ENCODE measurements around the gene TCF4.

TCF4 gene

DNA sequence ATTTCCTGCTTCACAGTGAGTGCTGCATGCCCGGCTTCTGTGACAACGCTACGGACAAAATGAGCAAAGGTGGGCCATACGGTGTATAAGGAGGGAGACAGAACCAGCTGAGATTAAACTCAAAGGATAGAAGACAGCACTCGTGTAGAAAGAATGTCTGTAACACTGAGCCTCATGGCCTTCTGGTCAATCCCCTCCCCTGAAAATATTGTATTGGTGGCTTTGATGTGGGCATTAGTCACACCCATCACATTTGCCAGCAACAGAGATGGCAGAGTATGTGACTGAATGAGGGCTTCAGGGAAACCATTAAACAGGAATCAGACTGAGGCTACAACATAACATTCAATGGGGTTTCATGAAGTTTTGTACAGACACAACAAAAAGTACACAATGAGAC lies 341.0 kb downstream of the TCF4 start:
- no peak for DNase-seq (ENCODE audit: low spot score)
- in situ Hi-C loops (cut with MboI; ENCODE audit: low pct_unique_long_range_greater_than_20kb, low sequenced_read_pairs, unreplicated experiment) = loop anchor here (10.0 to 25.0 kb wide), 2 partner anchors 68 to 265 kb away; no protein-coding TSS in a partner anchor
- TF ChIP-seq, protein P1, sequence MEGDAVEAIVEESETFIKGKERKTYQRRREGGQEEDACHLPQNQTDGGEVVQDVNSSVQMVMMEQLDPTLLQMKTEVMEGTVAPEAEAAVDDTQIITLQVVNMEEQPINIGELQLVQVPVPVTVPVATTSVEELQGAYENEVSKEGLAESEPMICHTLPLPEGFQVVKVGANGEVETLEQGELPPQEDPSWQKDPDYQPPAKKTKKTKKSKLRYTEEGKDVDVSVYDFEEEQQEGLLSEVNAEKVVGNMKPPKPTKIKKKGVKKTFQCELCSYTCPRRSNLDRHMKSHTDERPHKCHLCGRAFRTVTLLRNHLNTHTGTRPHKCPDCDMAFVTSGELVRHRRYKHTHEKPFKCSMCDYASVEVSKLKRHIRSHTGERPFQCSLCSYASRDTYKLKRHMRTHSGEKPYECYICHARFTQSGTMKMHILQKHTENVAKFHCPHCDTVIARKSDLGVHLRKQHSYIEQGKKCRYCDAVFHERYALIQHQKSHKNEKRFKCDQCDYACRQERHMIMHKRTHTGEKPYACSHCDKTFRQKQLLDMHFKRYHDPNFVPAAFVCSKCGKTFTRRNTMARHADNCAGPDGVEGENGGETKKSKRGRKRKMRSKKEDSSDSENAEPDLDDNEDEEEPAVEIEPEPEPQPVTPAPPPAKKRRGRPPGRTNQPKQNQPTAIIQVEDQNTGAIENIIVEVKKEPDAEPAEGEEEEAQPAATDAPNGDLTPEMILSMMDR (IDR thresholded peaks at IDR 0.05; ENCODE audit: extremely low read depth, insufficient read depth, missing control alignments) = no peak

DNA sequence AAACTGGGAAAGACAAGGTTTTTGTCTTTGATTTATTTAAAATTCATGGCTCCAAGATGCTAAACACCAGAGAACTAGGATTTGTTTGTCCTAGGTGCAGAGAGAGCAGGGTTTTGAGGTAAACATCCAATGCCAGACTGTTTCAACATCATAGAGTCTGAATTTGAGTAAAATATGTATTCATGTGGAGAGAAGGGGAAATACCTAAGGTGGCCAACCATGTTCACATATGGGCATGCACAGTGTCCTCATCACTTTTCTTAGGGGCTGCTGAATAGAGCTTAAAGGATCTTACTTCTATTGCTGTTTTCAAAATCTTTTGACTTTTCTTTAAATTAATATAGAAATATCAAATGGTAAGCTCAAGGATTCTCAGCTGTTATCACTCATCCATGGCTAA lies 341.7 kb downstream of the TCF4 start:
- in situ Hi-C loops (cut with MboI; ENCODE audit: low pct_unique_long_range_greater_than_20kb, low sequenced_read_pairs, unreplicated experiment) = loop anchor here (10.0 to 25.0 kb wide), 2 partner anchors 69 to 266 kb away; no protein-coding TSS in a partner anchor
- TF ChIP-seq, protein P1 (IDR thresholded peaks at IDR 0.05; ENCODE audit: extremely low read depth, insufficient read depth, missing control alignments) = no peak
- DNase-seq (ENCODE audit: low spot score) = no peak

DNA sequence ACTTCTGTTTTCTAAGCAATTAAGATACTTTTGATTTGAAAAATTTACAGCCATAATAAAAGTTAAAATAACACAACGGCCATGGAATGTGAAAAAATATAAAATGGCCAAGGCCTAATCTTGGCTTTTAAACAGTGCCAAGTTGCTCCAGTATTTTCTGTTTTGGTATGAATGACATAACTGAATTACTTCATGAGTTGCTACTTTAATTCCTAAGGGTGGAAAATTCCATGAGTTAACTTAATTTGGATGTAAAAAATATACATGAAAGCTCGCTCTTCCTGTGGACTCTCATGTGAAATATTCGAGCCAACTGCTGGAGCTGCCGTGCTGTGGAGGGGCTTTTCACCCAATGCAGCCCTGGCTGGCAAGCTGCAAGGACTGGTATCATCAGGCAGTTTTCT lies 342.8 kb downstream of the TCF4 start:
- TF ChIP-seq, protein P1 (IDR thresholded peaks at IDR 0.05; ENCODE audit: extremely low read depth, insufficient read depth, missing control alignments) = no peak
- in situ Hi-C loops (cut with MboI; ENCODE audit: low pct_unique_long_range_greater_than_20kb, low sequenced_read_pairs, unreplicated experiment) = loop anchor here (10.0 to 25.0 kb wide), 2 partner anchors 70 to 267 kb away; no protein-coding TSS in a partner anchor
- no peak for DNase-seq (ENCODE audit: low spot score)

DNA sequence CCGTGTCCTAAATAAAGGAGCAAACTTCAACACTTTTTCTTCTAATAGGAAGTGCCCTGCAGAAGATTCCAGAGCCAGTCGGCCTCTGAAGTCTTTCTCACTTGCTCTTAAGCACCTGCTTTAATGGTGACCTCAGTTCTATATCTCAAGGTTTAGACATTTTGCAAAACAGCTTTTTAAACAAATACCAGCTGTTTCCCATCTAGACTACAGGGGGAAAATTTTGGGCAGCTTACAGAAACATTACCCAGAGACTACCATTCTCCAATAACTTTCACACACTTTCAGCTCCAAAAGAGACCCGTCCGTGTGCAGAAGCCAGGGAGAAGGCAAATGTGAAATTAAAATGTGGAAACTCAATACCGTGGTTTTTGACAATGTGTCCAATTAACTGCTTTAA lies 343.4 kb downstream of the TCF4 start:
- TF ChIP-seq, protein P1 (IDR thresholded peaks at IDR 0.05; ENCODE audit: extremely low read depth, insufficient read depth, missing control alignments) = no peak
- in situ Hi-C loops (cut with MboI; ENCODE audit: low pct_unique_long_range_greater_than_20kb, low sequenced_read_pairs, unreplicated experiment) = loop anchor here (10.0 to 25.0 kb wide), 2 partner anchors 70 to 268 kb away; no protein-coding TSS in a partner anchor
- DNase-seq (ENCODE audit: low spot score) = no peak

DNA sequence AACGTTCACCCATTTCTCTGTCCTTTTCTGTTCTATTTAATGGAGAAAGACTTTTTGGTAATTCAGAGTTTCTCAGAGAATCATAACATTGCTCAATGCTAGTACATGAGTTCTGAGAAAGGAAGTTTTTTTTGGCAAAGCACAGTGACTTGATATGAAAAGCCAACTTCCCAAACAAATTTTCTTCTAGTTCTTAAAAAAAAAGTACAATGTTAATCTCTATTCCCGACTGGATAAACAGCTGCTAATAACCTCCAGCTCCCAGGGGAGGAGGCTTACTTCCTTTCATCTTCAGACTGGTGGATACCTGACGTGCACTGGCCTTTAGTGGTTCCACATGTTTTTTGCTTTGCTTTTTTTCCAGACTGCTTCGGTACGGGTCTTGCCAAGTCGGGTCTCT lies 344.1 kb downstream of the TCF4 start:
- in situ Hi-C loops (cut with MboI; ENCODE audit: low pct_unique_long_range_greater_than_20kb, low sequenced_read_pairs, unreplicated experiment) = loop anchor here (10.0 to 25.0 kb wide), 2 partner anchors 71 to 268 kb away; no protein-coding TSS in a partner anchor
- no peak for DNase-seq (ENCODE audit: low spot score)

DNA sequence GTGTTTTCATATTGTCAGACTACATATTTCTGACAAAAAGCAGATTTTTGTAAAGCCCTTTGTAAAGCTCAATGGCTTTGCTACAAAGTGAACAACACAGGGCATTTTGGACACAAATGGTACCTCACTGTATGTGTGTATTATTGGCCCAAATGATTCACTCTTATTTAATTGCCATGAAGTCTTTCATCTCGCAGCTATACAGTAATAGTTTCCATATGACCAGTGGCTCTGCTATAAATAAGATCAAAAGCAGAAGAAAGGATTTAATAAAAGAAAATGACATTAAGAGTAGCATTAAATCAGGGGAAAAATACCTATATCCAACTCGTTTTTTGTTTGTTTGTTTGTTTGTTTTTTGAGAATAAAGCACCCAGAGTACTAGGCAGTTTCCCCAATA lies 344.7 kb downstream of the TCF4 start:
- TF ChIP-seq, protein P1 (IDR thresholded peaks at IDR 0.05; ENCODE audit: extremely low read depth, insufficient read depth, missing control alignments) = no peak
- DNase-seq (ENCODE audit: low spot score) = no peak
- in situ Hi-C loops (cut with MboI; ENCODE audit: low pct_unique_long_range_greater_than_20kb, low sequenced_read_pairs, unreplicated experiment) = loop anchor here (10.0 to 25.0 kb wide), 2 partner anchors 72 to 269 kb away; no protein-coding TSS in a partner anchor

More for the DNA sequence above, 344.1 kb downstream of the TCF4 start:
- TF ChIP-seq, protein P1 (IDR thresholded peaks at IDR 0.05; ENCODE audit: extremely low read depth, insufficient read depth, missing control alignments) = no peak

Measured in GM13977 (cell line).